ENCODE data around the gene TXLNA.

Gene TXLNA

GRCh38 chr1:32215629-32216480, 36.4 kb downstream of the TXLNA start:
- peak; percentile 18 for DNase-seq

DNA sequence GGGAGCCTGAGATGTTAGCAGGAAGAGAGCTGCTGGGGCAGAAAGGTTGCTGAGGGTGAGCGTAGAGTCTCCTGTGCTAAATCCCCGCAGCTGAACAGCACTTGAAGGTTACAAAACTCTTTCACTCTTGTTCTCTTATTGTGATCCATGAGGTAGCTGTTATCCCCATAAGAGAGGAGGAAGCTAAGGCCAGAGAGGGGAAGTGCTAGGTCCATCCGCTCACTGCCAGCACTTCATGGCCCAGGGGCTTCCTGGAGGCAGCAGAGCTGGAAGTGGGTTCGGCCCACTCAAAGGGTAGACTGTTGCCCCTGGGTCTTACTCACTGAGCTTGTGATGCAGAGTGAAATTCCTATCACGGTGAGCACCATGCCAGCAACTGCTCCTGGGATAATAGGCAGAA, 37.1 kb downstream of the TXLNA start:
- DNase-seq: no peak

DNA sequence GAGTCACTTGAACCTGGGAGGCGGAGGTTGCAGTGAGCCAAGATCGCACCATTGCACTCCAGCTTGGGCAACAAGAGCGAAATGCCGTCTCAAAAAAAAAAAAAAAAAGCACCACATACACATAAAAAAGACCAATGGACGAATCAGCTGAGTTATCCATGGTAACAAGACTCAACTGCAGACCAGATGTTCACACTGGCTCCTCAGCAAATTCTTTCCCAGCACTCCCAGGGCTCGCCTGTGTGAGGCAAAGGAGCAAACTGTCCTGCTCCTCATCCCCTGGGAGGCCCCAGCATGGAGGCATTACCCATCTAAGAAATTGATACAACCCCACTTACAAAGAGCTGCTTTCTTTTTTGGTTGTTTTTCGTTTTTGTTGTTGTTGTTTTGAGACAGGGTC, 39.5 kb downstream of the TXLNA start:
- no peak for DNase-seq

DNA sequence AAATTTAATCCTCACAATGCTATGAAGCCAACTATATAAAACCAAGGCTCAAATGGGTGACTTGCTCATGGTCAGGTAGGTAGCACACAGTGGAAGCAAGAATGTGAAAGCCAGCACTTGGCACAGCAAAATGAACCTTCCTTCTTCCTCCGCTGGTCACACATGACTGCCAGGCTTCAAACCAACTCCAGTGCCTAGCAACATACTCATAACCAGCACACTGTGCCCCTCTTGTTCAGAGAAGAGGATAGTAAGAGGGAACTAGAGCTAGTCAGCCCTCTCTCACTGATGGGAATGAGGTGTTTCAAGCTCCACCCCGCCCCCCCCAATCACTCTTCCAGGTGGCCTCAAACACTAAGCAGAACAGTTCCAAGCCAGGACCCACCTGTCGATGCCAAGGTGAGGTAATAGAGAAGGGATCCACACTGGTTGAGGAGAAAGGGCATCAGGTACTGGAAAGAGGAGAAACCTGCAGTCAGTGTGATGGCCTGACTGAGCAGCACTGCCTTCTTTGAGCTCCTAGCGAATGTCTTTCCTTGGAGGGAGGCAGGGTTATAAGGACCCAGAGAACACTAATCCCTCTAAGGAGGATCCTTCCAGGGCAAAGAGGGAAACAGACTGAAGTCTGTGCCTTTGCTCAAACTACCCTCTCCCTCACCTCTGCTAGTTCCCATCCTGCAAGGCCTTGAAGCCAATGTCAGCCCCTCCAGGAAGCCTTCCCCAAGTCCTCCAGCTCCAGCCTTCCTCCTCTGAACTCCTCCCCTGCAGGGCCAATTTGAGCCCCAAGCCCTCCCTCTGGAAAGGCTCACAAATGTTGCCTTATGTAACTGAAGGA, 41.5 kb downstream of the TXLNA start:
- no peak for DNase-seq

GRCh38 chr1:32221581-32221979, 42.1 kb downstream of the TXLNA start:
- no peak for DNase-seq

DNA sequence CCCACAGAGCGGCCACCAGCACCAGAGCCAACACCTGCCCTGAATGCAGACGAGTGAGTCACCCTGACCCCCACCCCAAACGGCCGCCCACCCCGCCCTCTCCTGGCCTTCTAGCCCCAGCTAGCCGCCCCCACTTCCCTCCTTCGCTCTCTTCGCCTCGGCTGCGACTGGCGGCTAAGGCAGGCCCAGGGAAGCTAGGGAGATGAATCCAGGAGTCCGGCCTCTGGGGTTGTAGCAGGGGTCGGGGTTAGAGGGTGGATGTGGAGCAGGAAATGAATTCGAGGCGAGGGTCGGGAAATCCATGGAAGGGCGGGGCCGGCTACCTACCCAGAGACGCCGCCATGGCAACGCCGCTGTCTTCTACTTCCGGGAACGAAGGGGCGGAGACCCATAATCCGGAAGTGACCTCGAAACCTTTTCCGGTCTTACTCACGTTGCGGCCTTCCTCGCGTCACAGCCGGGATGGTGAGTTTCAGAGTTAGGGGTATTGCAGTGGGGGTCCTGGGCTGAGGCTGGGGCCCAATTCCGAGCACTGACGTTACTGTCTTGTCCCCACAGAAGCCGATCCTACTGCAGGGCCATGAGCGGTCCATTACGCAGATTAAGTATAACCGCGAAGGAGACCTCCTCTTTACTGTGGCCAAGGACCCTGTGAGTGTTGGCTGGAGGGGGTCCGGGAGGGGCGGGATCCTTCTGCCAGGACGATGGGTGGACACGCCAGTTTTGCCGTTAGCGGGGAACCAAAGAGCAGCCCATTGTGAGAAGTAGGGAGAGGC, 42.7 kb downstream of the TXLNA start, which contains the start of the genes EIF3I and TMEM234:
Gene EIF3I, plus strand, starts transcription at position 428 of the 776 bp plus-strand sequence. Its CDS starts 35 bp downstream, at position 463.
Gene TMEM234, minus strand, starts transcription at position 374 of the 776 bp plus-strand sequence. Its CDS starts 31 bp downstream, at position 343.
- peak; percentile 59 for DNase-seq

GRCh38 chr1:32223683-32224082, 44.2 kb downstream of the TXLNA start:
- DNase-seq: no peak

GRCh38 chr1:32224285-32224684, 44.8 kb downstream of the TXLNA start:
- DNase-seq: no peak

DNA sequence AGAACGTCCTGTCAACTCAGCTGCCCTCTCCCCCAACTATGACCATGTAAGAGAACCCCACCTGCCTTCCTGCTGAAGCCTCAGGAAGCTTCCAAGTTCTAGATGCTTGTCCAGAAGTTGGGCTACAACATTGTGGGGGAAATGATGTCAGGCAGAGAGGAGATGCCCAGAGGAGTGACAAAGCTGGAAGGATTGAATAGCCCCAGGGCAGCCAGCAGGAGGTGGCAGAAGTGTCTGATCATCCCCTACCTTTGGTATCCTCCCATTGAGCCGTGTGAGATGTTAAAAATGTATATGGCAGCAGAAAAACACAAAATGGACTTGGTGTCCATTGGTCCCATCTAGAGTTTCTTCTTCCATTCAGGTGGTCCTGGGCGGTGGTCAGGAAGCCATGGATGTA, 49.3 kb downstream of the TXLNA start:
- DNase-seq: no peak

GRCh38 chr1:32231843-32232432, 52.5 kb downstream of the TXLNA start:
- no peak for DNase-seq

- no peak for DNase-seq
Measured at GRCh38 chr1:32232558-32233304, 53.3 kb downstream of the TXLNA start.

DNA sequence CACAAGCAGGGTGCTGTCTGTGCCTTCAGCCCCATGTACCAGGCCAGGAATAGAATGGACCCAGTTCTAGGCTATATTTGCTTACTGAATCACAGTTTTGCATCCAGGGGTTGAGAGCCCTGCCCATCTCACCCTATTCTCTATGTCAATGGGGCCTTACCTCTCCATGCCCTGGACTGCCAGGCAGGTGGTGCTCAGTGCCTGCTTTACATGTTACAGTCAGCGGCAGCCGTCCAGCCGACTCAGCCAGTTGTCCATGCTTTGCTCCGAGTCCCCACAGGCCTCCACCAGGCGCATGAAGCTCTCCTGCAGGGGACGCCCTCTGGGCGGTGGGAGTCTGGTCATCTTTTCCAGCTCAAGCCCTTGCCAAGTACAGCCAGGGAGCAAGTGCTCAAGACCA, 55.3 kb downstream of the TXLNA start:
- no peak for DNase-seq

DNA sequence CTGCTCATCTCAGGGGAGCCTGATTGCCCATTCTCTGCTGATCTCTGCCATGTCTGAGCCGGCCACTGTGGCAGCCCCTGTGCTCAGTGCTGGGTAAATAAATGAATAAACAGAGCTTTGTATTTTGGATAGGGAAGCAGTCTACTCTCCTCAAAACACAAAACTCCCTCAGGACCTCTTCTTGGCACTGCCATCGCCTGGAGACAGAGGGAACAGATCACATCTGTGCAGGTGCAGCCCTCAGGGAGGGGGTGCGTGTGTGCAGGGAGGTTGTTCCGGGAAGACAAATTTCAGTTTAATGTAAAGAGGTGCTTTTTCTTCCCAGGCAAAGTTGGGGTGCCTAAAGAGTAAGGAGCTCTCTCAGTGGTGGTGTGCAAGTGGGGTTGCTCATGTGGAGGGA, 59.9 kb downstream of the TXLNA start:
- DNase-seq: no peak

DNA sequence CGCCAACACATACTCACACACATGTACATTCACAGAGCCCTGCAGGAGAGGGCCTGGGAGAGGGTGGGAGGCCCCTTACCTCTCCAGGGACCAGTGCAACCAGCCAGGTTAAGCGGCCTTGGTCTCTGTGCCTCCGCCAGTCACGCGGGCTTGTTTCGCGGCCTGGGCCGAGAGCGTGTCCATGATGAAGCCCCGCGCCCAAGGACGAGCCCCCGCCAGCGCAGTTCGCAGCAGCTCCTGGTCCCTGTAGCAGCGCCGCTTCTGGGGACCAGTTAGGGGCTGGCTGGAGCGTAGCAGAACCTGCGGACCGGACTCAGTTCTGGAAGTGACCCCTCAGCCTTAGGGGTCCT, 60.3 kb downstream of the TXLNA start:
- DNase-seq: no peak

DNA sequence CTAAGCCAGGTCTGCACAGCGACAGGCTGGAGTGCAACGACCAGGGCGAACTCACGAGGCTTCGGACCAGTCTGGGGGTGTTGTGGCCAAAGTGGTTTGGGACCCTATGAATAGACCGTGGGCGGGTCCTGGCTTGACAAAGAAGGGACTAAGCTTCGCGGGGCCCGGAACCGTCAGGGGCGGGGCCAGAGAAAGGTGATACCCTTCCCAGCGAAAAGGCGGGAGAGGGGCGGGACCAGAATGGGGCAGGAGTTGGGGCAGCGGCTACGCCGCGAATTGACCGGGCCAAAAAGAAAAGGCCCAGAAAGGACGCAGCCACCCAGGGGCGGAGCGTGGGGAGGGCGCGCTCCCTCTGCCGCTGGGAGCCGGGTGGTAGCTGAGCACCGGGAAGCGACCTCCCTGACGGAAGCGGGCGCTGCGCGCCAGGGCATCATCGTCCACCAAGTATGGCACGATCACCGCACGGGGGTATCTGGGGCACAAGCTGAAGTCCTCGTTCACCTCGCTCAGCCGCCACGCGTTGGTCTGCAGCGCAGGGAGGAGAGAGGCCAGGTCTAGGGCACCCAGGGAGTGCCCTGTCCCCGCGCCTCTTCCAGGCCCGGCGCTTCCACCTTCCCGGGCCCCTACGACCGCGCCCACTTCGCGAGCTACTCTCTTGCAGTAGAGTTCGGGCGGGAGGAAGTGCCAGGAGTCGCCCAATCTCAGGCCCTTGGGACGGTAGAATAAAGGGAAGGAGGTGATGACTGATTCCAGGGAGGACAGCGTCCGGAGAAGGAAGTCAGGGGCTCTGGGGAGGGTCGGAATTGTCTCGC, 60.9 kb downstream of the TXLNA start:
- peak; percentile 47 for DNase-seq

- DNase-seq: no peak
Measured at GRCh38 chr1:32241001-32241763, 61.7 kb downstream of the TXLNA start.

DNA sequence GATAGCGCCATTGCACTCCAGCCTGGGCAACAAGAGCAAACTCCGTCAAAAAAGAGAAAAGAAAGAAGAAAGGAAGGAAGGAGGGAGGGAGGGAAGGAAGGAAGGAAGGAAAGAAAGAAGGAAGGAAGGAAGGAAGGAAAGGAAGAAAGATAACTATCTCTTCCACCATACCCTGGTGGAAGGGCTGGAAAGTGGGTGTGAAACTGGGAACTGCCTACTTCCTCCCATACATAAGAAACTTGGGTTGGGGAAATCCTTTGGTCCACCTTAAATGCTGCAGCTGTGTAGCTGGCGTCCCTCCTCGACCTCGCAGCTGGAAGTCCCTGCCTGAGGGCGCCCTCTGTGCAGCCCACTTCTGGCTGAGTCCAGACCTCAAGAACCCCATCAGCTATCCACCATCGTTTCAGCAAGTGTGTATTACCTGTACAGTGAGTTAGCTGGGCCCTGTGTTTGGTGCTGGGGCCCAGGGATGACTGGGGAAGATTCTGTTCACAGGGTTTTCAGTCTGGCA, 62.9 kb downstream of the TXLNA start:
- no peak for DNase-seq

DNA sequence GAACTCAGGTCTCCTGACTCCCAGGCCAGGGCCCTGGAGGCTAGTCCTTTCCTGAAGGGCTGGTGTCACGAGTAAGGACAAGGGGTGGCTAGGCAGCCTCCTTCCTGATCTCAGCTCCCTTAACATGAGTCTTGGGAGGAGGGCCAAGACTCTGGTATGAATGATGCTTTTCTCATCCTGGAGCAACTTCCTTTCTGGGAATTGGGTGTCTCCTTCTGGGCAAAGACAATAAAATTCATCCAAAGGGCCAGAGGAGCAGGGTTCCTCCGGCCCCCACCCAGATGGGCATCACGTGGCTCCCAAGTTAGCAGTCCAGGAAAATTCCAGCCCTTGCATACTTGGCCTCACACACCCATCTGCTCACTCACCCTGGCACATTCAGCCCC, 67.4 kb downstream of the TXLNA start, which contains the start of gene FAM167B:
Gene FAM167B, plus strand, starts transcription at position 335 of the 386 bp plus-strand sequence. CDS start 200 bp downstream, outside the sequence.
- no peak for DNase-seq

DNA sequence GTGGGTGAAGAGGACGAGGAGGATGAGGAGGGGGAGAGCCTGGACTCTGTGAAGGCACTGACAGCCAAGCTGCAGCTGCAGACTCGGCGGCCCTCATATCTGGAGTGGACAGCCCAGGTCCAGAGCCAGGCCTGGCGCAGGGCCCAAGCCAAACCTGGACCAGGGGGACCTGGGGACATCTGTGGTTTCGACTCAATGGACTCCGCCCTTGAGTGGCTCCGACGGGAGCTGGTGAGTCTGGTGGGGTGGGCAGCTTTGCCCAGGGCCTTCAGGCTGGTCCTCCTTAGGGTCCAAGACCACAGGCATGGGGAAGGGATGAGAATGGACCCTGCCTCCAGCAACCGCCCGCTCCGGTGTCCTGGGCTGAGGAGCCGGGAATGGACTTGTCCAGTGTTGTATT, 68.0 kb downstream of the TXLNA start:
- no peak for DNase-seq

Measured in NCI-H1694 treated with DMSO at 0.1 percent for 48 hours (cell line).